Superior temporal gyrus (tissue), 1 donor: ENCODE data around the gene FAM184A.
A peak's percentile ranks its signal among the peaks of the same experiment; 100 is the strongest.

Source experiments
- DNase-seq: peaks from one replicate; pipeline ENCODE4 v3.0.0-alpha.2; 2016; ENCODE audit errors: extremely low spot score

FAM184A gene

GRCh38 chr6:119060255-119060907 lies 18.1 kb downstream of the FAM184A start:
- DNase-seq: no peak

DNA sequence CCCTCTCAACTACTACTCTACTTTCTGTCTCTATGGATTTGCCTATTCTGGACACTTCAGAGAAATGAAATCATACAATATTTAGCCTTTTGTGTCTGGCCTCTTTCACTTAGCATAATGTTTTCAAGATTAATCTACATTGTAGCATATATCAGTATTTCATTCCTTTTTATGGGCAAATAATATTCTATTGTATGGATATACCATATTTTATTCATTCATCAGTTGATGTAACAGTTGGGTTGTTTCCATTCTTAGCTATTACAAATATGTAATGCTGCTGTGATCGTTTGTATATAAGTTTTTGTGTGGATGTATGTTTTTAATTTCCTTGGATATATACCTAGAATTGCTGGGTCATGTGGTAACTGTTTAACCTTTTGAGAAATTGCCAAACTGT lies 23.4 kb downstream of the FAM184A start:
- no peak for DNase-seq

DNA sequence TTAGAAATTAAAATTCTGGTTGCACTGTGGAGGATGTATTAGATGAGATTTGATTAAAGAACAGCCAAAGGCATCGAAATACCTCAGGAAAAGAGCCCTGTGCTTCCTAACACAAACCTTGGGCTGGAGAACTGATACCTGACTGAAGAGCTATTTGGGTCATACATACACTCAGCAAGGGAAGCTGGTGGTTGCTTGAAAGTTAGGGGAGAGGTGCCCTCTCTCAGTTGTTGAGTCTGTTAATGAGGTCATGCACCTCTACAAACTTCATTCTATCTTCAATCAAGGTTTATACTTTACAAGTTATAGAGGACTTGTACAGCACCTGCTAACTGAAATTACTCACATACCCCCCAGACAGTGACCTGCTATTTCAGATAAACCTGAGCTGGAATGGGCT lies 25.5 kb downstream of the FAM184A start:
- DNase-seq: no peak

DNA sequence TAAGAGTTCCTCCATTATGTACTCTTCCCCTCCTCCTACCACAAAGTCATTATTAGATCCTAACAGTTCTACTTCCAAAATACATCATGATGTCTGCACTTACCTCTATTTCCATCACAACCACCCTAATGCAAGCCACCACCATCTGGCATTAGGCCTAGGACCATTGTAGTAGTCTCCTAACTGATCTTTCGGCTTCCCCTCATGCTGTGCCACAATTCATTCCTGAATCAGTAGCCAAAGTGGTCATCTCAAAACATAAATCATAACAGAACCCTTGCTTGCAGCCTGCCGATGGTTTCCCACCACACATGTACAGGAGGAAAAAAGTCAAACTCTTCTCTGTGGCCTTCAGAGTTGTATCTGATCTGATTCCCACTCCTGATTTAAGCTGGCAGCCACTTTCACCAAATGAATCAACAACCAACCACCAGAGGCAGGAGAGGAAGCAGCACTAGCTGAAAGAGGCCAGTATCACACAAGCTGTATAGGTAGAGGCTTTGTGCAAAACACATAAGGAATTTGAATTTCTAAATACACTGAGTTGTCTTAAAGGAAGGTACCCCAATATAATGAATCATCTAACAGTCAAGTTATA lies 26.1 kb downstream of the FAM184A start:
- peak; percentile 28 for DNase-seq

DNA sequence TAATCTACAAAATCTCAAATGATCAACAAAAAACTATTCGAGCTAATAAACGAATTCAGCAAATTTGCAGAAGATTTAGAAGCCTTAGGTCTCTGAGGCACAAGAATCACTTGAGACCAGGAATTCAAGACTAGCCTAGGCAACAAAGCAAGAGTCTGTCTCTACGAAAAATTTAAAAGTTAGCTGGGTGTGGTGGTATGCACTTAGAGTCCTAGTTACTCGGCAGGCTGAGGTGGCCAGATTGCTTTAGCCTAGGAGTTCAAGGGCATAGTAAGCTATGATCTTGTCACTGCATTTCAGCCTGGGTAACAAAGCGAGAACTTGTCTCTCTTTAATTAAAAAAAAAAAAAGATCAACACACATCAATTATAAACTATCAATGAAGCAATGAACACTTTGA lies 34.2 kb downstream of the FAM184A start:
- DNase-seq: no peak

DNA sequence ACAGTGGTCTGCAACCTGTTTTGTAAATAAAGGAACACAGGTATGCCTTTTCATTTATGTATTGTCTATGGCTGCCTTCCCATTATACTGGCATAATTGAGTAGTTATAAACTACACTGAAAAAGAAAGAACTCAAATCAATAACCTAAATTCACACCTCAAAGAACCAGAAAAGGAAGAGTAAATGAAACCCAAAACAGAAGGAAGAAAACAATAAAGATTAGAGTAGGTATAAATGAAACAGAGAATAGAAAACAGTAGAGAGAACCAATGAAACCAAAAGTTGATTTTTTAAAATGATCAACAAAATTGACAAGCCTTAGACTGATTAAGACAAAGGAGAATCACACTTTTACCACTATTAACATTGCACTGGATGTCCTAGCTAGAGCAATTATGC lies 34.7 kb downstream of the FAM184A start:
- DNase-seq: no peak

DNA sequence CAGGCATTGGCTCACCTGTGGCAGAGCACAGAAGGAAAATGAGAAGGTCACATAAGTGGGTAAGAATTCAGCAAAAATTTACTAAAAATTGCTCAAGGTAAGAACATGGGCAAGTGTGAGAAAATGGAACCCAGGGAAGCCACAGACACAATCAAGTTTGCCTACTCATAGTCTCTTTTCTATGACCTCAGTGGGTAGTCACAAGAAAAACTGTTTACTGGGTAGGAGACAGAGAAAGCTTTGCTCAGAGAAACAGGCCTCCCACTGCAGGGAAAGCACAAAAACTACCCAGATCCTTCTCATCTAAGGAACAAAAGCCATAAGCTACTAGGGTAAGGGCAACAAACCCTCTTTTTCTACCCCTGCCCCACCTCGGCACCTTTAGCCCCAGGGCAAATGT lies 35.2 kb downstream of the FAM184A start:
- no peak for DNase-seq

- no peak for DNase-seq
These were observed 37.8 kb downstream of the FAM184A start for GRCh38 chr6:119040636-119041035.

GRCh38 chr6:119040229-119040628 lies 38.2 kb downstream of the FAM184A start:
- DNase-seq: no peak

- no peak for DNase-seq
These were observed 40.4 kb downstream of the FAM184A start for GRCh38 chr6:119037941-119038623.

DNA sequence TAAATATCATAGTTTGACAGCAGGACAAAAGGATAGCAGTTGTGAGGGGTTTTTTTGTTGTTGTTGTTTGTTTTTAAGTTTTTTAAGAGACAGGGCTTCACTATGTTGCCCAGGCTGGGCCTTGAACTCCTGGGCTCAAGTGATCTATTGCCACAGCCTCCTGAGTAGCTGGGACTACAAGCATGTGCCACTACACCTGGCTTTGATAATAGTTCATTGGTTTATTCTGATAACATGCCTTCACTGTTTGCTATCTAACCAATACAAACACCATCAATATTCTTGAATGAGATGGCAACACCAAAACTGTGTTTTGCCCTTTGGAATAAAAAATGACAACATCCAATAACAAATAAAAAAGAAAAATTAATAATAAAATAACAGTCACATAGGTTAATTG lies 41.2 kb downstream of the FAM184A start:
- no peak for DNase-seq

DNA sequence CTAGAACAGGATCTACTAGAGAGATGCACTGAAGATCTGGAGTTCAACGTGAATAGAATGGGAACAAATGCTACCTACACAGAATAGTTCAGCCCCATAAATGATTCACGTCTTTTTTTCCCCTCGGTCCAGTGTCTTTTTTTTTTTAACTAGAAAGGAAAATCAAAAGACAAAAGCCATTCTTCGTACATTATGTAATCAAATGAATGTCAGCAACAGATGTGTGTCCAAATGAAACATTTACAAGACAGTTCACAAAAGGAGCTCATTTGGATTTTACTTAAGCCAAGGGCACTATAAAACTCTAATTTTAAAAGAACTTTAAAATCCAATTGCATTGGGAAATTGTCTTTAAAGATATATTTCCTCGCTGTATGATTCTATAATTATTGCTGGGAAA lies 42.4 kb downstream of the FAM184A start:
- DNase-seq: no peak

GRCh38 chr6:119035459-119035858 lies 43.0 kb downstream of the FAM184A start:
- DNase-seq: no peak

DNA sequence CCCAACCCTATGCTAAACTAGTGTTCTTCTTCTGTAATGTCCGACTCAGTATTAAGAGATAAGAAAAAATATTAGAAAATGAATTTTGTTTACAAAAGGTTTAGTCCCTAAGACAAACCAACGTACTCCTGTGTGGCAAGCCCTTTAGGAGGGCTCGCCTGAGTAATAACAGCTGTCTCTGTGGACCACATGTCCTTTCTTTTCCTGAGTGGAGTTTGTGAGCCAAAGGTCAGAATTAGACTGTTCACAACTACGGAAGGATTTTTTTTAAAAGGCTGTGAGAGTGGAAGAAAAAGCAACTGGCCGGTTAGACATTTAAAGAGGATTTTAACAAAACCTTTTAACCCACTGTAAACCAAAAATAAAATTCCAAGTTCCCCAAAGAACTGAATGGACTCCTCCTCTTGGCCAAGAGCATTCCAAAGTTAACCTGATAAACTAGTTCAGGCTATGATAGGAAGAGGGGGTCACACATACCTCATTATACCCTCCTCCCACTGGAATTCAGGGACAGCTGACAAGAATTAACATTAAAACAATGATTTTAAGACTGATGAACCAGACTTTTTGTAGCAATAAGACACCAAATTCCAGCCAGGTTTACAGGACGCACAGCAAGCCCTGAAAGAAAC lies 43.5 kb downstream of the FAM184A start:
- DNase-seq: no peak

DNA sequence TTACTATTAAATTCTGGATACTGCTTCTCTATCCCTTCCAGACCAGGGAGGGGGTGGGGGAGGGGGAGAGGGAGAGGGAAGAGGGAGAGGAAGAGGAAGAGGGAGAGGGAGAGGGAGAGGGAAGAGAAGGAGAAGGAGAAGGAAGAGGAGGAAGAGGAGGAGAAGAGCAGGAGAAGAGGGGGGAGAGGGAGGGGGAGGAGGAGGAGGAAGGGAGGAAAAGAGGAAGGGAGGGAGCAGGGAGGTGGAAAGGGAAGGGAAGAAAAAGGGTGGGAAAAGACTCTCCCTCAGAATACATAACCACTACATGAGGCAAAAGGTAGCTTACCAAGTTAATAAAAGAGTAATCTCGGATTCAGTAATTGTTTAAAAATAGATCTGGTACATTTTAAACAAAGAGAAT lies 46.0 kb downstream of the FAM184A start:
- DNase-seq: no peak

DNA sequence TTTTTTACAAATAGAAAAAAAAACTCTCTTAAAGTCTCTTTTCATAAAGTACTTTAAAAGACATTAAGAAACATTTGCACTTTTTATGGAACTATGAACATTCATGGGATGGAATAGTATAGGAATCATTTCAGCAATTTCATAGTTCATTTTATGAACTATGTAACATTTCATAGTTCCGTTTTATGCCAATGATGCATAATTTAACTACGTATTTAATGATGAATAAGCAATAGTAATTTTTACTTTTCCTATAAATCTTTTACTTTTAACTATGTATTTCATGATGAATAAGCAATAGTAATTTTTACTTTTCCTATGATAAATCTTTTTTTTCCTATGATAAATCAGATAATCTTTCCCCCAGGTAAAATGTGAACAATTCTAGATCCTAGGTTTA lies 47.7 kb downstream of the FAM184A start:
- no peak for DNase-seq

GRCh38 chr6:119028091-119028490 lies 50.4 kb downstream of the FAM184A start:
- no peak for DNase-seq

DNA sequence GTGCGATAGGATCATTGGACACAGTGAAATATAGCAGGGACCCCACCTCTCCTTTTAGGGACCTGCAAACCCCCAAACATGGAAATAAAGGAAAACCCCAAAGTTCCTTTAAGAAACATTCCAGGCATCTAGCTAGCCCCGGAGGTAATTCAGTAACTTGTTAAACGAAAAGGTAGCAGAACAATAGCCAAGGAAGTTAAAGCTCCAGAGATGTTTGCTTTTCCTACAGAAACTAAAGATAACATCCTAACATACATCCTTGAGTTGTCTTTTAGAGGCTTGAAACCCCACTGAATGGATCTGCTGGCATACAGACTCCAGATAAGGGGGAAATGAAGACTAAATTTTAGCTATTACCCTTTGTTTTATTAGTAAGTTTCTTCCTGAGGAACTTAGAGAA lies 51.0 kb downstream of the FAM184A start:
- DNase-seq: no peak

DNA sequence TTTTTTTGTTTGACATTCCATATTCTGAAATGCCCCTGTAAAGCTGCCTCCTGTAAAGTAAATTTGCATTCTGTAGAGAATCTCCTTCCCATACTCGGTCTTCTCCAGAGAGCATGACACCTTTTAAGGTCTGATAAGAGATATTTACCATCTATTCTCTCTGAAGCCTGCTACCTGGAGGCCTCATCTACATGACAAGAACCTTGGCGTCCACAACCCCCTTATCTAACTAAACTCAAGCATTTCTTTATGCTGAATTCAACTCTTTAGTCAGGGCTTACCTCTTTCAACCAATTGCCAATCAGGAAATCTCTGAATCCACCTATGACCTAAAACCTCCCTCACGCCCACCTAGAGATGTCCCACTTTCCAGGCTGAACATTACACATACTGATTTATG lies 51.6 kb downstream of the FAM184A start:
- no peak for DNase-seq

- DNase-seq: no peak
These were observed 52.7 kb downstream of the FAM184A start for GRCh38 chr6:119025793-119026192.

DNA sequence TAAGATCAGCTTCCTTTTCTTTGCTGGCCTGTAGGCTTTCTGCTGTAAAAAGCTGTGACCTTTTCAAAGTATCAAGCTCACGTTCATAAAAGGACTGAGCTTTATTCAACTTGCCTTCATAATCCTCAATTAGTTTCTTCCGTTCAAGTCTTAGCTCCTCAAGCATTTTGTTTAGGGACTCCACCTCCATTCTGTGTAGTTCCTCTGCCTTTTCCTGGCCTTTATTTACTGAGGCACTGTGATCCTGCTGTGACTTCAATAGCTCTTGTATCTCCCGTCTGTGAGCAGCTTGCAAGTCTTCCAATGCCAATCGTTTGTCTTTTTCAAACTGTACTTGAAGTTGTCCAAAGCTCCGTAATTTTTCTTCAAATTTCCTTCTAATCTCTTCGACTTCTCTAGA lies 54.4 kb downstream of the FAM184A start:
- DNase-seq: no peak

GRCh38 chr6:119022796-119023195 lies 55.7 kb downstream of the FAM184A start:
- DNase-seq: no peak
